HS-27A (cell line): ENCODE results near the gene MYH7B.
A peak's percentile ranks its signal among the peaks of the same experiment; 100 is the strongest.

ENCODE experiments used
- DNase-seq: peaks from one replicate; pipeline ENCODE4 v3.0.0-alpha.2; 2012; ENCODE audit warnings: low read depth, missing footprints

MYH7B gene

DNA sequence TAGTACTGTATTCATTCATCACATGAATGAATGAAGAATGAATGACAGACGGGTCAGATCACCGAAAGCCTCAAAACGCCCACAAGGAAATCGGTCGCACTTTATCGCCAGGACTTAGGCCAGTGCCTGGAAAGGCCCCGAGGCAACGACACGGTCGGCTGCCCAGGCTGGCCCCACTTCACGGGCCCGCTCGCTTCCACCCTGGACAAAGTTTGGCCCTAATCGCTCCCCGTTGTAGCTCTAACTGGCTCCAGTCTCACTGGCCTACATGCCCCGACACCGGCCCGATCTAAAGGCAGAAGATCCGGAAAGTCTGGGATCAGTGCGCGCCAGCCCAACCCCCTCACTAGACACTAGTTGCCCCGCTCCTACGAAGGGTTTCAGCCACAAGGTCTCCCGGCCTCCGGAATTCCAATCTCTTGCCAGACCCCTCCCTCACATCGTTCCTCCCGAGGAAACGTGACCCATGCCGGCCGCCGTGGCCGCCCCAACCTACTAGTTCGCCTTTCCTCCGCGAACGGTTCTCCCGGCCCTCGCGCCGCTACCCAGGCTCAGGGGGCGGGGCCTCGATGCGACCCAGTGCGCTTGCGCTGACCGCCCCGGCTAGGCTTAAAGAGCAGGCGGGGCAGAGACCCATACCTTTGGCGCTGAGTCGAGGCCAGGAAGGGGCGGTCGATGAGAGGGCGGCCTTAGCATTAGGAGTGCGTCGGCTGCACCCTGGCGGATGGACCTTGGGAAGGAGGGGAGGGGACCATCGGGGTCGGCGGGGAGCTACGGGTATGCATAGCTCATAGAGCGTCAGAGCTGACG lies at the start of gene MYH7B, which contains the start of gene GSS:
MYH7B (plus strand) TSS at position 638 of the 810 bp plus-strand sequence. CDS start 22,138 bp downstream, outside the sequence.
GSS (minus strand) TSS at position 576 of the 810 bp plus-strand sequence. CDS start 3,954 bp downstream, outside the sequence.
- peak; percentile 95 for DNase-seq

DNA sequence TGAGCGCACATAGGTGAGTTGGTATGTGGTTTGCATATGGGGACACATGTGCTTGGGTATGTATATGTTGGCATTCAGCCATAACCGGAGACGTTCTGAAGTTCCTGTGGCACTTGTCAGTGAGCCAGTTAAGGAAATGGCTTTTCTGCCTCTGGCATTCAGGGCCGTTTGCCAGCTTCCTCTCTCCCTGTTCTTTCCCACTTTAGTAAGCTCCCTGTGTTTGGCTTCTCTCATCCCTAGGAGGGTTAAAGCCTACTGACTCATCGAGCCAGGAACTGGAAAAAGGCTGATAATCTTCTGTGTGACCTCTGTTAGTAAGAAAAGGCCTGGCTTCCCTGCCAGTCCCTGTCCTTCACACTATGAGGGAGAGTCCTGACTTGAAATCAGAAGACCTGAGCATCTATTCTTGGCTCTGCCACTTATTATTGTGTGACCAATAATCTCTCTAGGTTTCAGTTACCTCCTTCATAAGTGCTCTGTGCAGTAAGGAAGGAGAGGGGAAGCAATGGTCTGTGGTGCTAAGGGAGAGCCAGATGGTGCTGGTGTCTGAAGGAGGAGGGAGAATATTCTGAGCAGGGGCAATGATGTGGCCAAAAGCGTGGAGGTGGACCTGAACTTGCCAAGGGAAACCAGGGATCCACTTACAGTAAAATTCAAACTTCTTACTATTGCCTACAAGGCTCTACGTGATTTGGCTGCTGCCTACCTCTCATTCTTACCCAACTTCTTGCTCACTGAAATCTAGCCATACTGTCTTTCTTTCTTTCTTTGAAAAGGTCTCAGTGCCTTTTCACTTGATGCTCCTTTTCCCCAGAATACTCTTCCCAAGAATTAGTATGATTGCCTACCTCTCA lies 47.8 kb upstream of the MYH7B start:
- peak; percentile 90 for DNase-seq

GRCh38 chr20:34915131-34915530 lies 40.5 kb upstream of the MYH7B start:
- no peak for DNase-seq

DNA sequence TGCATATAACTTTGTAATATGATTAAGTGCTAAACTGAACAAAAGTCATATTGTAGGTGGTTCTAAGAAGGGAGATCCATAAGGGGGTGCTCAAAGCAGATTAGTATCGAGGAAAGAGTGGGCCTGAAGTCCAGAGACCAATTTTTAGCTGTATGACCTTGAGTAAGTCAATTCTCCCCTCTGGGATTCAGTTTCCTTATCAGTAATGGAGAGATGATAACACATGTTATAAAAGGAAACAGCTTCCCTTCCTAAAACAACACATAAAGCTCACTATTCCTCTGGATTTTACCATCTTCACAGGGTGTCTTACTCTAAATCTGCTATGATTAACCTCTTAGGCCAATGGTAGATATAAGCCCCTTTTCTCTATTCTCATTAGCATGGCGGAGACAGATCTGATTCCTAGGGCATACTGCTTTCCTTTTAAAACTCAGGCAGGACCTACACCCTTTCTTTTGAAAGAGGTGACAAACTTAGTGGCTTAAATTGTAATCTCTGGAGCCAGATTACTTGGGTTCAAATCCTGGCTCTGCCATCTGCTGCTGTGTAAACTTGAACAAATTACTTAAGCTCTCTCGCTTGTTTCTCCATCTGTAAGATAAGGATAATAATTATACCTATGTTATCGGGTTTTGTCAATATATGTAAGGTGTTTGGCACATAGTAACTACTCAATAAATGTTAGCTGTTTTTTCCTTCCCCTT lies 39.8 kb upstream of the MYH7B start:
- no peak for DNase-seq

DNA sequence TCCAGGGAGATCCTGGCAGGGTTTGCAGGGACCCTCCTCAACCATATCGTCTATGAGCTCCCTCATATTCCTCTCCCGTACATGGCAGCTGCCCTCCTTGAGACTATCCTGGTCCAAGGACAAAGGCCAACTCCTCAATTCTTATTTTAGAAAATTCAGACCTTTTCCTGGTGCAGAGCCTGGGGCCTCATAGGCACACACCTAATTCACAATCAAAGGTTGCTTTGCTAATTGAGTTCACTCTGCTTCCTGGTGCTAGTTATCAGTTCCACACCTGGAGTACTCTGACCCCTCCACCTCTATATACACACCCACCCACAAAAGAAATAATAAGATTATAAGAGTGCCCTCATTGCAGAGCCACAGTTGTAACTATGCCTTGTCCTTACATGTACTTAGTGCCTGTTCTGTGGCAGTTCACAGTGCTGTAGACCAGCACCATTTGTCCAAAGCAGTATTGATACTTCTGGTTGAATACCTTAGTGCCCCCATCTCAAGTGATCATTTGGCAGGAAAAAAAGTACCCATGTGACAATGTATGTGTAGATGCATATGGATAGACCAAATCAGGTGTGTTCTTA lies 38.8 kb upstream of the MYH7B start:
- no peak for DNase-seq

DNA sequence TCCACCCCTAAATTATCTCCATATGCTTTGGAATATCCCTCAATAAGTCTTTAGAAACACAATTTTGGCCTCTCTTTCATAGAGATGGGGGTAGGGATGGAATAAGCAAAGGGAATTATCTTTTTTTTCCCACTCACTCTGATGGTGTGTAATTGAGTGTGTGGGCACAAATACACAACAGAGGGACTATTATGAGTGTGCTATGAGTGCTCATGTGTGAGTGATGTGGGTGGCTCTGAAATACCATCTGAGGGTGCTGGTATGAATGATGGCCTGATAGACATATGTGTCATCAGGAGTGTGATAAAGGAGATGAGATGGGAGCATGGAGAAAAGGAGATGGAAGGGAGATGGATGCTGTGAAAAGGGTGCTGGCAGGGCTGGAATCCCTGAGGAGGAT lies 35.6 kb upstream of the MYH7B start:
- DNase-seq: no peak

DNA sequence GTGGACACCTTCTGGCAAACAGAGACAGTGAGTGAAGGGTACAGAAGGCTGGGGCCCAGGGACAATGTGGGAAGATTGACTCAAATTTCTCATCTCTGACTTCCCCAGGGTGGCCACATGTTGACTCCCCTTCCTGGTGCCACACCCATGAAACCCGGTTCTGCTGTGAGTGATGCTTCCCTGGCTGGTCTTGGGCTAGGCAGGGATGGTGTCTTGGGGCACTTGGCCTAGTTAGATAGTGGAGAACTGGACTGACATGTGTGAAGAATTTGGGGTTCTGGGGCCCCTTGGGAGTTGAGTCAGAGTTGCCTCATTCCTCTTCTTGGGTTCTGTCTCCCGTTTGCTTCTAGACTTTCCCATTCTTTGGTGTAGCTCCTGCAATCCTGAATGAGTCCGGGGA lies 34.2 kb upstream of the MYH7B start:
- DNase-seq: no peak

DNA sequence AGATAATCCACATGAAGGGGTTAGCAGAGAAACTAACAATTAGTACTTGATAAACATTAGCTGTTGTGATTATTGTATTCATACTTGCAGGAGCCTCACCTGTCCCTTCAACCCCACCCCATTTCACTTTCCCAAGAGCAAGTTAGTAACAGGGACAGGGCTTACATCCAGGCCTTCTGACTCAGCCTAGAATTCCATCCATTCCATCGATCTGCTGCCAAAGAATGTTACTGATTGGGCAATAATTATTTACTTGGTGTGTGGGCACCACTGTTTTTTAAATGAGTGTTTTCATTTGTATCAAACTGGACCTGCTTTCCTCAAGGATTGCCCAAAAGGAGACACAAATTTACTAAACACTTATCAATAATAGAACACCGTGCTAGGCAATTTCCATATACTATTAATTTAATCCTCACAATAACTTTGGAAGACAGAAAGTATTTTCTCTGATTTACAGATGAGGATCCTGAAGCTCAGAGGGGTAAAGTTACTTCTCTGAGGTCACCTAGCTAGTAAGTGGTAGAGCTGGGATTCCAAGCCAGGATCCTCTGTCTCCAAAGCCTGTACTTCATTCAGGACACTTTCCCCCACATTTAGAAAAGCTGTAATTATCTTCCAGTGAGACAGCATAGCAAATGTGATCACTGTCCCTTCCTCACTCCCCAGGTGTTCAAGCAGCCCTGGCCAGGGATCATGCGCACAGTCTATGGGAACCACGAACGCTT lies 32.9 kb upstream of the MYH7B start:
- peak; percentile 72 for DNase-seq

DNA sequence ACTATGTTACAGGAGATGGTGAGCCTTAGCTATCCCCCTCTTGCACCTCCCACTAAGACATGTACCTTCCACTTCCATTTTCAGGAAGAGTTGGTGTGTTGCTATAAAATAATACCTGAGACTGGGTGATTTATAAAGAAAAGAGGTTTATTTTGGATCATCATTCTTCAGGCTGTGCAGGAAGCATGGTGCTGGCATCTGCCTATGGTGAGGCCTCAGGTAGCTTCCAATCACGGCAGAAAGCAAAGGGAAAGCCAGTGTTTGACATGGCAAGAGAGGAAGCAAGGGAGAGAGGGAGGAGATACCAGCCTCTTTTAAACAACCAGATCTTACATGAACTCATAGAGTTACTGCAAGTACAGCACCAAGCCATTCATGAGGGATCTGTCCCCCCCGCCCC lies 32.3 kb upstream of the MYH7B start:
- DNase-seq: no peak

DNA sequence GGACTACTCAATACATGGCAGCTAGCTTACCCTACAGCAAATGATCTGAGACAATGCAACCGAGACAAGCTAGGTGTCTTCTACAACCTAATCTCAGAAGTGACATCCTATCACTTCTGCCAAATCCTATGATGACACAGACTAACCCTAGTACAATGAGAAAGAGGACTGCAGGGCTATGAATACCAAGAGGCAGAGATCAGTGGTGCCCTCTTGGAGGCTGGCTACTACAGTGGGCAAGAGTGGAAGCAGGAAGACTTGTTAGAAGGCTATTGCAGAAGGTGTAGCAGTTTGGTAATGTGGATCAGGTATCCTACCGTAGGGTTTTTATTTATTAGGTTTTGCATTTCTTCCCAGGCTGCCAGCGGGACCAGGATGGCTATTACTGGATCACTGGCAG lies 30.3 kb upstream of the MYH7B start:
- DNase-seq: no peak

DNA sequence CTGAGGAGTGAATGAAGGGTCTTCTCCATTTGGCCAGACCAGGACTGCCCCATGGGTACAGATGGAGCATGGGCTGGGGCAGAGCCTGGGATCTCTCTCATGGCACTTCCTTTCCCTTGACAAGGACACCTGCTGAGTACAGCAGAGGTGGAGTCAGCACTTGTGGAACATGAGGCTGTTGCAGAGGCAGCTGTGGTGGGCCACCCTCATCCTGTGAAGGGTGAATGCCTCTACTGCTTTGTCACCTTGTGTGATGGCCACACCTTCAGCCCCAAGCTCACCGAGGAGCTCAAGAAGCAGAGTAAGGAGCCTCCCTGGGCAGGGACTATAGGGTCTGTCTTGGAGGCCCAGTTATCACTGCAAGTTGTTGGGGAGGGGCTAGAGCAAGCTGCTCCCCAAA lies 29.7 kb upstream of the MYH7B start:
- DNase-seq: no peak

DNA sequence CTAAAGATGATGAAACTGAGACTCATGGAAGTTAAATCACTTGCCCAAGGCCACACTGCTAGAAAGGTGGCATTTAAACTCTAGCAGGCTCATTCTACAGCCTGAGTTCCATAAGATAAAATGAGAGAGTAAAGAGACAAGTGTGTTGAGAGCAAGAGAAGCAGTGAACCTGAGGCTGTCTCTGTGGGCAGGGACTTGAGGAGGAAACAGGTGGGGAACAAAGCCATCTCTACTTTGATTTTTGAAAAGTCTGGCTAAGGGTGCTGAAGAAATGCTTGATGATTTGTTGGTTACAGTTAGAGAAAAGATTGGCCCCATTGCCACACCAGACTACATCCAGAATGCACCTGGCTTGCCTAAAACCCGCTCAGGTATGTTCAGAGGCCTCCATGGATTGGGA lies 29.1 kb upstream of the MYH7B start:
- DNase-seq: no peak

- no peak for DNase-seq
Measured at GRCh38 chr20:34927736-34928135, 27.9 kb upstream of the MYH7B start.

GRCh38 chr20:34928411-34928810 lies 27.3 kb upstream of the MYH7B start:
- DNase-seq: no peak

DNA sequence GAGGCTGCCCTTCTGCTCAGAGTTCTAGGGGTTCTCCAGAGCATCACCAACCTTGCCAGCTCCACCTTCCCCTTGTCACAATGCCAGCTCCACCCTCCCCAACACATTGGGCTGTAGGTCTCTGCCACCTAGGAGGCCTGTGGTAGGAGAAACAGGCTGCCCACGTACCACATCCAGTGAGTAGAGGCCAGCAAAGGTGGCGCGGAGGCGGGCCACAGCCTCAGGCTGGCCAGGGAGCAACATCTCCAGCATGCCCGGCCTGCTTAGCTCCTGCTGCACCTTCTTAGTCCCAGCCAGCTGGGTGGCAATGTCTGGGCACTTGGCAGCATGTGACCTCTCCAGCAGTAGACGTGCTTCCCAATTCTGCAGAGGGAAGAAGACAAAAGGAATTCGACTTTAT lies 23.9 kb upstream of the MYH7B start:
- no peak for DNase-seq

GRCh38 chr20:34938466-34939163 lies 17.1 kb upstream of the MYH7B start:
- no peak for DNase-seq

DNA sequence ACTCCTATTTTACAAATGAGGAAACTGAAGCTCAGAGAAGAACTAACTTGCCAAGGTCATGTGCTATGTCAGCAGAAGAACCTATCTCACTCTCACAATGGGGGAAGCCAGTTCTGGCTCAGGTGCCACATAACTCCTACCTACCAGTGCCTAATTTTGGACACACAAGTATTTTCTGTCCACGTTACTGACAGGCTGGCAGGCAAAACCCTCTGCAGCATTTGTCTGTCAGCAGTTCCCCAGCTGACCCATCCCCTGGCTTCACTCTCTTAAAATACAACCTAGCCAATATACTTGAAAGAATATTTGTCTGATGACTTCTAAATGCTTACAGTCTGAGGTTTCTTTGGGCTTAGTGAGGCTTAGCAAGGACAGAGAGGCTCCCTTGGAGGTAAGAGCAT lies 15.6 kb upstream of the MYH7B start:
- DNase-seq: no peak

DNA sequence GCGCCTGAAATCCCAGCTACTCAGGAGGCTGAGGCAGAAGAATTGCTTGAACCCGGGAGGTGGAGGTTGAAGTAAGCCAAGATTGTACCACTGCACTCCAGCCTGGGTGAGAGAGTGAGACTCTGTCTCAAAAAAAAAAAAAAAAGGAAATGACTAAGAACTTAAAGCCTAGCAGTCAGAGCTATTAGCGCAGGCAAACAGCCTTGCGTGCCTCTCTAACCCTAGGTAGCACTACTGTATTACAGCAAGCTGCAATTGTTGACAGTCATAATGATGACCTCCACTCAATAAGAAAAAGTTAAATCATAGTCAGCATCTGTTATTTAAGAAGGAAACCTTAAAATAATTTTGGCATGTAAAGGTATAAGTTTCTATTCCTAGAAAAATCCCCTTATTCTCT lies 14.4 kb upstream of the MYH7B start:
- DNase-seq: no peak

DNA sequence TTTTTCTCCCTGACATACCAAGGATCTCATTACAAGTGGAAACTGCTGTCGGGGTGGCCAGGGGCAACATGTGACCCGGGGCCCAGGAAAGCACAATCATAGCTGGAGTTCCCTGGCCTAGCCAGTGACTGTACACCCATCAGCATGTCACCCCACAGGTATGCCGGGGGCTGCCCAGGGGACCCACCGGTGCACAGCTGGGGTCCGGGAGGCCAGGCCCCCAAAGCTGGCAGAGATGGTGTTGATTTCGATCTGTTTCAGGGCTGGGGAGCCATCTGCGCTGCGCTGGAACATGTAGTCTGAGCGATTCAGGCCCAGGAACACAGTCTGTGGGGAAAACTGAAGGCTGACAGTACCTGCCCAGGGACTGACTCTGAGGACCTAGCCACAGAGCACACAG lies 13.4 kb upstream of the MYH7B start:
- DNase-seq: no peak

DNA sequence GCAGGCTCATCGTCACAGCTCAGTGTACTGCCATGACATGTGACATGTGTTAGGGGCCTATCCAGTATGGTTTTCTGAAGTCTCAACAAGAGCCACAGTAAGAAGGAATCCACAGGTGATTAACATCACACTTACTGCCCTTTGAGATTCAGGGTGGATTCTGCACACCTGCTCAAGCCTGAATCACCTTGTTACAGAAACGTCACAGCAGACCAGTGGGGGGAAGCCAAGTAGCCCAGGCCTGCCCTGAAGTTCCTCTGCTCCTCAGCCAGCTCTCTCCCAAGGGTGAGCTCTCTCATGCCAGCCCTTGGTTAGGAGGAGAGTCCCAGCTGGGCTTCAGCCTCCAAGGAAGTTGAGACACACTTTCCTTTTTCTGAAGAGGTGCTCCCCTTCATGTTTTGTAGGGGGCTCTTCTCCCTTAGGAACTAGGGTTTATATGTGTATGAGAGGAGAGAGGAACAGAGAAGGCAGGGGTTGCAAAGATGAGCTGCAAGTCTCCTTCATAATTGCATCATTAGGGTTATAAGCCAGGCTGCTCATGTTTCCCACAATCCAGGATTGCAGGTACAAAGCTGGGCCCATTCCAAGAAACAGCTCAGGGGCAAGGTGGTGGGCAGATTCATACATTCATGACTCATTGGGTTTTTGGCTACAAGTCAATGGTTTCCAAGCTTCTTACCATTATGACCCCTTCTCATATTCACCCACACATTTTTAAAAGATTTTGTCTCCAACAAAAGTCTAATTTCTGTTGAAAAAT lies 11.7 kb upstream of the MYH7B start:
- DNase-seq: no peak
